GM12892 (cell line): ENCODE measurements around the gene CHST10.

ENCODE experiments used
- POLR2A ChIP-seq: IDR thresholded peaks from 2 replicates; pipeline ENCODE4 v1.6.1; 2011; ENCODE audit warnings: low read depth, low read length, control low read depth
- POLR2AphosphoS5 ChIP-seq: IDR thresholded peaks from 2 replicates; pipeline ENCODE4 v1.6.1; 2011; ENCODE audit warnings: low read depth, low read length, control low read depth

- TF ChIP-seq POLR2A (no peak), POLR2AphosphoS5 (no peak)
Observed at GRCh38 chr2:100403722-100404121, 13.7 kb downstream of the CHST10 start.
